Measurements from ENCODE around the gene KIAA0040. TPM values are rescaled to one million over a fixed set of nuclear protein-coding genes. Genes with fewer than 3 reads are reported as not detected.

The KIAA0040 gene
- total RNA-seq, 2 experiments from 2014 or later = 19.5 to 21.4 TPM

GRCh38 chr1:175216444-175216843 is 23.9 kb upstream of the KIAA0040 start:
- no peak overlapping the region for H3K4me3 Mint-ChIP-seq
- peaks cover 22% of the 10 kb centered on the region for H3K4me1 Mint-ChIP-seq (ENCODE audit: low read depth)
- intact Hi-C loops (cut with micrococcal nuclease) = no loop called here
- CTCF ChIA-PET = interaction anchor here (0.8 kb wide), 1 partner anchor 61 kb away, joined by 4 read pairs; no protein-coding TSS in a partner anchor
- no peaks in the 10 kb centered on the region for H3K36me3 Mint-ChIP-seq (ENCODE audit: low read depth)
- H3K27me3 Mint-ChIP-seq (ENCODE audit: low read depth) = no peaks in the 10 kb centered on the region
- no peaks in the 10 kb centered on the region for H3K9me3 Mint-ChIP-seq
- DNase-seq = no peak
- no peak overlapping the region for H3K27ac Mint-ChIP-seq

GRCh38 chr1:175211656-175212055 is 19.1 kb upstream of the KIAA0040 start:
- Mint-ChIP-seq H3K4me1 (ENCODE audit: low read depth) (peaks cover 56% of the 10 kb centered on the region), H3K9me3 (no peaks in the 10 kb centered on the region), H3K27ac (no peak overlapping the region), H3K36me3 (ENCODE audit: low read depth) (no peaks in the 10 kb centered on the region), H3K27me3 (ENCODE audit: low read depth) (no peaks in the 10 kb centered on the region), H3K4me3 (no peak overlapping the region)
- no peak for DNase-seq
- intact Hi-C loops (cut with micrococcal nuclease) = no loop called here
- CTCF ChIA-PET = interaction anchor here (0.8 to 1.7 kb wide), 2 partner anchors 22 to 108 kb away, joined by 3 to 4 read pairs; no protein-coding TSS in a partner anchor

GRCh38 chr1:175210744-175211143 is 18.2 kb upstream of the KIAA0040 start:
- H3K27me3 Mint-ChIP-seq (ENCODE audit: low read depth) = no peaks in the 10 kb centered on the region
- H3K27ac Mint-ChIP-seq = no peak overlapping the region

GRCh38 chr1:175209493-175209921 is 16.9 kb upstream of the KIAA0040 start:
- H3K27me3 Mint-ChIP-seq (ENCODE audit: low read depth) = no peaks in the 10 kb centered on the region
- peak overlapping the region; percentile 92 for H3K27ac Mint-ChIP-seq
- H3K9me3 Mint-ChIP-seq = no peaks in the 10 kb centered on the region
- intact Hi-C loops (cut with micrococcal nuclease) = loop anchor here (1.0 to 5.0 kb wide), 5 partner anchors 20 to 110 kb away; no protein-coding TSS in a partner anchor
- DNase-seq = peak; percentile 24
- peaks cover 61% of the 10 kb centered on the region for H3K4me1 Mint-ChIP-seq (ENCODE audit: low read depth)
- peak overlapping the region; percentile 51 for H3K4me3 Mint-ChIP-seq
- CTCF ChIA-PET = interaction anchor here (1.2 to 2.6 kb wide), 5 partner anchors 18 to 63 kb away, joined by 3 to 12 read pairs (median 5); no protein-coding TSS in a partner anchor
- no peaks in the 10 kb centered on the region for H3K36me3 Mint-ChIP-seq (ENCODE audit: low read depth)

More at GRCh38 chr1:175210744-175211143, 18.2 kb upstream of the KIAA0040 start:
- DNase-seq = no peak
- H3K4me3 Mint-ChIP-seq = no peak overlapping the region
- no peaks in the 10 kb centered on the region for H3K36me3 Mint-ChIP-seq (ENCODE audit: low read depth)
- H3K4me1 Mint-ChIP-seq (ENCODE audit: low read depth) = peaks cover 57% of the 10 kb centered on the region
- intact Hi-C loops (cut with micrococcal nuclease) = no loop called here
- H3K9me3 Mint-ChIP-seq = no peaks in the 10 kb centered on the region
- CTCF ChIA-PET = interaction anchor here (1.5 to 2.6 kb wide), 3 partner anchors 21 to 109 kb away, joined by 4 to 12 read pairs (median 7); no protein-coding TSS in a partner anchor

GRCh38 chr1:175208773-175209492 is 16.4 kb upstream of the KIAA0040 start:
- peak; percentile 74 for DNase-seq
- H3K27ac Mint-ChIP-seq = peak overlapping the region; percentile 92
- no peaks in the 10 kb centered on the region for H3K9me3 Mint-ChIP-seq
- H3K27me3 Mint-ChIP-seq (ENCODE audit: low read depth) = no peaks in the 10 kb centered on the region
- H3K4me3 Mint-ChIP-seq = peak overlapping the region; percentile 51
- intact Hi-C loops (cut with micrococcal nuclease) = loop anchor here (1.0 to 5.0 kb wide), 5 partner anchors 20 to 110 kb away; no protein-coding TSS in a partner anchor
- H3K36me3 Mint-ChIP-seq (ENCODE audit: low read depth) = no peaks in the 10 kb centered on the region
- CTCF ChIA-PET = interaction anchor here (1.0 to 2.6 kb wide), 6 partner anchors 17 to 205 kb away, joined by 3 to 12 read pairs (median 3); no protein-coding TSS in a partner anchor
- peaks cover 62% of the 10 kb centered on the region for H3K4me1 Mint-ChIP-seq (ENCODE audit: low read depth)

GRCh38 chr1:175207971-175208370 is 15.4 kb upstream of the KIAA0040 start:
- Mint-ChIP-seq H3K9me3 (no peaks in the 10 kb centered on the region), H3K27me3 (ENCODE audit: low read depth) (no peaks in the 10 kb centered on the region), H3K36me3 (ENCODE audit: low read depth) (no peaks in the 10 kb centered on the region), H3K27ac (no peak overlapping the region), H3K4me3 (no peak overlapping the region), H3K4me1 (ENCODE audit: low read depth) (peaks cover 59% of the 10 kb centered on the region)
- intact Hi-C loops (cut with micrococcal nuclease) = loop anchor here (2.0 to 5.0 kb wide), 3 partner anchors 29 to 89 kb away; no protein-coding TSS in a partner anchor
- CTCF ChIA-PET = interaction anchor here (1.0 to 2.6 kb wide), 3 partner anchors 53 to 204 kb away, joined by 3 to 12 read pairs (median 3); no protein-coding TSS in a partner anchor
- no peak for DNase-seq

- intact Hi-C loops (cut with micrococcal nuclease) = loop anchor here (5.0 kb wide), 1 partner anchor 49 kb away; no protein-coding TSS in a partner anchor
- Mint-ChIP-seq H3K27ac (no peak overlapping the region), H3K9me3 (no peaks in the 10 kb centered on the region), H3K36me3 (ENCODE audit: low read depth) (no peaks in the 10 kb centered on the region), H3K27me3 (ENCODE audit: low read depth) (no peaks in the 10 kb centered on the region), H3K4me3 (no peak overlapping the region), H3K4me1 (ENCODE audit: low read depth) (peaks cover 51% of the 10 kb centered on the region)
- CTCF ChIA-PET = no interaction called here
- no peak for DNase-seq
Measured at GRCh38 chr1:175206687-175207086, 14.1 kb upstream of the KIAA0040 start.

GRCh38 chr1:175204330-175204729 is 11.8 kb upstream of the KIAA0040 start:
- CTCF ChIA-PET = interaction anchor here (0.9 to 1.3 kb wide), 2 partner anchors 11 to 52 kb away, joined by 3 to 4 read pairs; no protein-coding TSS in a partner anchor
- no peaks in the 10 kb centered on the region for H3K9me3 Mint-ChIP-seq
- intact Hi-C loops (cut with micrococcal nuclease) = no loop called here
- peak; percentile 52 for DNase-seq
- H3K36me3 Mint-ChIP-seq (ENCODE audit: low read depth) = no peaks in the 10 kb centered on the region
- peaks cover 28% of the 10 kb centered on the region for H3K4me1 Mint-ChIP-seq (ENCODE audit: low read depth)
- peak overlapping the region; percentile 44 for H3K27ac Mint-ChIP-seq
- H3K4me3 Mint-ChIP-seq = no peak overlapping the region
- no peaks in the 10 kb centered on the region for H3K27me3 Mint-ChIP-seq (ENCODE audit: low read depth)

- Mint-ChIP-seq H3K9me3 (no peaks in the 10 kb centered on the region), H3K27me3 (ENCODE audit: low read depth) (no peaks in the 10 kb centered on the region)
Measured at GRCh38 chr1:175203570-175204068, 11.0 kb upstream of the KIAA0040 start.

GRCh38 chr1:175200678-175201521 is 8.3 kb upstream of the KIAA0040 start:
- Mint-ChIP-seq H3K9me3 (no peaks in the 10 kb centered on the region), H3K4me3 (no peak overlapping the region), H3K27me3 (ENCODE audit: low read depth) (no peaks in the 10 kb centered on the region), H3K27ac (no peak overlapping the region), H3K36me3 (ENCODE audit: low read depth) (no peaks in the 10 kb centered on the region), H3K4me1 (ENCODE audit: low read depth) (peaks cover 12% of the 10 kb centered on the region)
- intact Hi-C loops (cut with micrococcal nuclease) = no loop called here
- no peak for DNase-seq
- CTCF ChIA-PET = interaction anchor here (1.3 to 1.9 kb wide), 2 partner anchors 49 to 117 kb away, joined by 3 to 9 read pairs; no protein-coding TSS in a partner anchor

More at GRCh38 chr1:175203570-175204068, 11.0 kb upstream of the KIAA0040 start:
- intact Hi-C loops (cut with micrococcal nuclease) = no loop called here
- DNase-seq = no peak
- CTCF ChIA-PET = interaction anchor here (0.7 to 1.3 kb wide), 5 partner anchors 10 to 115 kb away, joined by 3 to 5 read pairs (median 3); no protein-coding TSS in a partner anchor
- Mint-ChIP-seq H3K27ac (no peak overlapping the region), H3K36me3 (ENCODE audit: low read depth) (no peaks in the 10 kb centered on the region), H3K4me1 (ENCODE audit: low read depth) (peaks cover 20% of the 10 kb centered on the region), H3K4me3 (no peak overlapping the region)

- no peaks in the 10 kb centered on the region for H3K27me3 Mint-ChIP-seq (ENCODE audit: low read depth)
- CTCF ChIA-PET = interaction anchor here (0.7 kb wide), 1 partner anchor 44 kb away, joined by 3 read pairs; no protein-coding TSS in a partner anchor
- no peaks in the 10 kb centered on the region for H3K36me3 Mint-ChIP-seq (ENCODE audit: low read depth)
- peaks cover 7% of the 10 kb centered on the region for H3K4me1 Mint-ChIP-seq (ENCODE audit: low read depth)
- no peak overlapping the region for H3K4me3 Mint-ChIP-seq
- H3K27ac Mint-ChIP-seq = no peak overlapping the region
- no peak for DNase-seq
- intact Hi-C loops (cut with micrococcal nuclease) = loop anchor here (10.0 kb wide), 1 partner anchor 404 kb away; no protein-coding TSS in a partner anchor
- no peaks in the 10 kb centered on the region for H3K9me3 Mint-ChIP-seq
Measured at GRCh38 chr1:175198332-175198731, 5.8 kb upstream of the KIAA0040 start.

Measured in activated naive CD4-positive, alpha-beta T cell treated with anti-CD3 and anti-CD28 coated beads for 36 hours (primary cell).